ENCODE results near the gene MZT1. TPM values are rescaled to one million over a fixed set of nuclear protein-coding genes. Genes with fewer than 3 reads are reported as not detected.

MZT1 gene
- total and polyA plus RNA-seq, 2 donors (not counting 1 experiment from before 2014, with no cell fraction given) = 10.8 to 12.9 TPM

GRCh38 chr13:72751220-72751619 is 23.8 kb upstream of the MZT1 start:
- Histone ChIP-seq H4K20me1 (ENCODE audit: control insufficient read depth, extremely low read depth, insufficient read depth, low read length) (no peaks in the 10 kb centered on the region), H3K4me1 (ENCODE audit: control insufficient read depth, extremely low read depth, insufficient read depth, low read length) (no peaks in the 10 kb centered on the region), H3K36me3 (ENCODE audit: control insufficient read depth, insufficient read depth, low read length) (peaks cover 6% of the 10 kb centered on the region), H3K27me3 (ENCODE audit: control insufficient read depth, insufficient read depth, low read length) (no peaks in the 10 kb centered on the region), H2AFZ (ENCODE audit: low read length) (no peak overlapping the region), H3K9ac (ENCODE audit: insufficient read depth, low read length) (no peak overlapping the region), H3K4me3 (replicated peaks in 1 of 4; ENCODE audit: control extremely low read depth in 1 of 4, insufficient read depth in 1 of 4, low read depth in 3 of 4, low read length in 4 of 4) (no peak overlapping the region), H3K27ac (ENCODE audit: insufficient read depth, low read length) (no peak overlapping the region), H3K9me3 (ENCODE audit: control insufficient read depth, insufficient read depth, low read depth, low read length) (no peaks in the 10 kb centered on the region), H3K79me2 (ENCODE audit: control insufficient read depth, insufficient read depth, low read length) (no peaks in the 10 kb centered on the region), H3K4me2 (ENCODE audit: extremely low read depth, insufficient read depth, low read length) (no peak overlapping the region)
- DNase-seq (ENCODE audit: low read depth in 2 of 2) = no peak
- TF ChIP-seq, protein P1, sequence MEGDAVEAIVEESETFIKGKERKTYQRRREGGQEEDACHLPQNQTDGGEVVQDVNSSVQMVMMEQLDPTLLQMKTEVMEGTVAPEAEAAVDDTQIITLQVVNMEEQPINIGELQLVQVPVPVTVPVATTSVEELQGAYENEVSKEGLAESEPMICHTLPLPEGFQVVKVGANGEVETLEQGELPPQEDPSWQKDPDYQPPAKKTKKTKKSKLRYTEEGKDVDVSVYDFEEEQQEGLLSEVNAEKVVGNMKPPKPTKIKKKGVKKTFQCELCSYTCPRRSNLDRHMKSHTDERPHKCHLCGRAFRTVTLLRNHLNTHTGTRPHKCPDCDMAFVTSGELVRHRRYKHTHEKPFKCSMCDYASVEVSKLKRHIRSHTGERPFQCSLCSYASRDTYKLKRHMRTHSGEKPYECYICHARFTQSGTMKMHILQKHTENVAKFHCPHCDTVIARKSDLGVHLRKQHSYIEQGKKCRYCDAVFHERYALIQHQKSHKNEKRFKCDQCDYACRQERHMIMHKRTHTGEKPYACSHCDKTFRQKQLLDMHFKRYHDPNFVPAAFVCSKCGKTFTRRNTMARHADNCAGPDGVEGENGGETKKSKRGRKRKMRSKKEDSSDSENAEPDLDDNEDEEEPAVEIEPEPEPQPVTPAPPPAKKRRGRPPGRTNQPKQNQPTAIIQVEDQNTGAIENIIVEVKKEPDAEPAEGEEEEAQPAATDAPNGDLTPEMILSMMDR (conservative IDR thresholded peaks at IDR 0.05 in 1 of 2, IDR thresholded peaks at IDR 0.05 in 1 of 2; ENCODE audit: low read depth in 1 of 2, low read length in 2 of 2) = no peak
- TF ChIP-seq EZH2 (IDR thresholded peaks at IDR 0.05; ENCODE audit: low read length, missing control alignments) = no peak

GRCh38 chr13:72745260-72745659 is 17.8 kb upstream of the MZT1 start:
- Histone ChIP-seq H3K36me3 (ENCODE audit: control insufficient read depth, insufficient read depth, low read length) (peaks cover 1% of the 10 kb centered on the region), H2AFZ (ENCODE audit: low read length) (no peak overlapping the region), H3K9me3 (ENCODE audit: control insufficient read depth, insufficient read depth, low read depth, low read length) (no peaks in the 10 kb centered on the region), H3K4me2 (ENCODE audit: extremely low read depth, insufficient read depth, low read length) (no peak overlapping the region), H3K79me2 (ENCODE audit: control insufficient read depth, insufficient read depth, low read length) (no peaks in the 10 kb centered on the region), H3K27me3 (ENCODE audit: control insufficient read depth, insufficient read depth, low read length) (no peaks in the 10 kb centered on the region), H3K4me3 (replicated peaks in 1 of 4; ENCODE audit: control extremely low read depth in 1 of 4, insufficient read depth in 1 of 4, low read depth in 3 of 4, low read length in 4 of 4) (no peak overlapping the region), H3K9ac (ENCODE audit: insufficient read depth, low read length) (no peak overlapping the region), H4K20me1 (ENCODE audit: control insufficient read depth, extremely low read depth, insufficient read depth, low read length) (no peaks in the 10 kb centered on the region), H3K4me1 (ENCODE audit: control insufficient read depth, extremely low read depth, insufficient read depth, low read length) (no peaks in the 10 kb centered on the region), H3K27ac (ENCODE audit: insufficient read depth, low read length) (no peak overlapping the region)
- no peak for DNase-seq (ENCODE audit: low read depth in 2 of 2)
- TF ChIP-seq, protein P1 (conservative IDR thresholded peaks at IDR 0.05 in 1 of 2, IDR thresholded peaks at IDR 0.05 in 1 of 2; ENCODE audit: low read depth in 1 of 2, low read length in 2 of 2) = no peak
- no peak for TF ChIP-seq EZH2 (IDR thresholded peaks at IDR 0.05; ENCODE audit: low read length, missing control alignments)

DNA sequence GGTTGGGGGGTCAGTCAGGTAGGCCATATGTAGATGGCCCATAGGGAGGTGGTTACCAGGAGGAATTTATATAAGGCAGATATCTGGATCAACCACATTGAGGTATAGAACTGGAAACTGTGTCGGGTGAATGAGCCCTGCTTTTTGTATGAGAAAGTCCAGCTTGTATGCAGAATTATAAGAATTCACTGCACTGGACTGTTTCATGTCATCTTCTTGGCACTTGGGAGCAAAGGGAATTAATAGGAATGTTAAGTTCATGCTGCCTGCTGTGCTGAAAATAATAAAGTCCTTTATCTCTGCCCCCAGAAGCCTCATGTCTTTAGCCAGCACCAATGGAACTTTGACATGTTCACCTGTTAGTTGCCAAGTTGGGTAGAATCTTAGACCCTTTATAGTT is 12.6 kb upstream of the MZT1 start:
- H4K20me1 ChIP-seq (ENCODE audit: control insufficient read depth, extremely low read depth, insufficient read depth, low read length) = no peaks in the 10 kb centered on the region
- no peaks in the 10 kb centered on the region for H3K9me3 ChIP-seq (ENCODE audit: control insufficient read depth, insufficient read depth, low read depth, low read length)
- no peak overlapping the region for H3K9ac ChIP-seq (ENCODE audit: insufficient read depth, low read length)
- H2AFZ ChIP-seq (ENCODE audit: low read length) = no peak overlapping the region
- no peak overlapping the region for H3K4me2 ChIP-seq (ENCODE audit: extremely low read depth, insufficient read depth, low read length)
- H3K27me3 ChIP-seq (ENCODE audit: control insufficient read depth, insufficient read depth, low read length) = no peaks in the 10 kb centered on the region
- TF ChIP-seq, protein P1 (conservative IDR thresholded peaks at IDR 0.05 in 1 of 2, IDR thresholded peaks at IDR 0.05 in 1 of 2; ENCODE audit: low read depth in 1 of 2, low read length in 2 of 2) = no peak
- no peak for TF ChIP-seq EZH2 (IDR thresholded peaks at IDR 0.05; ENCODE audit: low read length, missing control alignments)
- H3K4me1 ChIP-seq (ENCODE audit: control insufficient read depth, extremely low read depth, insufficient read depth, low read length) = no peaks in the 10 kb centered on the region
- no peak overlapping the region for H3K27ac ChIP-seq (ENCODE audit: insufficient read depth, low read length)
- H3K79me2 ChIP-seq (ENCODE audit: control insufficient read depth, insufficient read depth, low read length) = no peaks in the 10 kb centered on the region
- H3K4me3 ChIP-seq (replicated peaks in 1 of 4; ENCODE audit: control extremely low read depth in 1 of 4, insufficient read depth in 1 of 4, low read depth in 3 of 4, low read length in 4 of 4) = no peak overlapping the region
- DNase-seq (ENCODE audit: low read depth in 2 of 2) = no peak
- peaks cover 5% of the 10 kb centered on the region for H3K36me3 ChIP-seq (ENCODE audit: control insufficient read depth, insufficient read depth, low read length)

Measured in fibroblast of lung (primary cell).